ENCODE data around the gene CFAP97D1.

CFAP97D1 gene

GRCh38 chr17:43813386-43813785, 33.2 kb downstream of the CFAP97D1 start:
- no peaks in the 10 kb centered on the region for H3K79me2 ChIP-seq (ENCODE audit: insufficient read depth, low read length)
- no peaks in the 10 kb centered on the region for H3K27me3 ChIP-seq (ENCODE audit: insufficient read depth, low read length, poor library complexity, severe bottlenecking)
- H3K9me2 ChIP-seq (replicated peaks; ENCODE audit: low read depth, low read length) = no peaks in the 10 kb centered on the region
- no peaks in the 10 kb centered on the region for H3F3A ChIP-seq (ENCODE audit: low read depth)
- no peak overlapping the region for H3K9ac ChIP-seq (ENCODE audit: low read depth, low read length, poor library complexity, severe bottlenecking)
- no peaks in the 10 kb centered on the region for H4K20me1 ChIP-seq (ENCODE audit: insufficient read depth, low read length, poor library complexity, severe bottlenecking)
- no peak for TF ChIP-seq CTCF (conservative IDR thresholded peaks at IDR 0.05; ENCODE audit: low read length)
- H3K36me3 ChIP-seq (ENCODE audit: insufficient read depth, low read length) = no peaks in the 10 kb centered on the region
- H3K4me1 ChIP-seq (ENCODE audit: insufficient read depth, low read length, poor library complexity, severe bottlenecking) = no peaks in the 10 kb centered on the region
- no peaks in the 10 kb centered on the region for H3K9me3 ChIP-seq (ENCODE audit: insufficient read depth, low read depth, low read length)
- H3K4me3 ChIP-seq (ENCODE audit: low read length, poor library complexity, severe bottlenecking) = no peak overlapping the region
- H2AFZ ChIP-seq (ENCODE audit: low read length) = no peak overlapping the region
- H3K4me2 ChIP-seq (ENCODE audit: low read depth, low read length, poor library complexity, severe bottlenecking) = no peak overlapping the region

- no peaks in the 10 kb centered on the region for H3F3A ChIP-seq (ENCODE audit: low read depth)
- no peaks in the 10 kb centered on the region for H3K4me1 ChIP-seq (ENCODE audit: insufficient read depth, low read length, poor library complexity, severe bottlenecking)
- no peaks in the 10 kb centered on the region for H3K27me3 ChIP-seq (ENCODE audit: insufficient read depth, low read length, poor library complexity, severe bottlenecking)
- no peak overlapping the region for H2AFZ ChIP-seq (ENCODE audit: low read length)
- no peak overlapping the region for H3K4me2 ChIP-seq (ENCODE audit: low read depth, low read length, poor library complexity, severe bottlenecking)
- no peaks in the 10 kb centered on the region for H3K9me3 ChIP-seq (ENCODE audit: insufficient read depth, low read depth, low read length)
- no peak for TF ChIP-seq EZH2phosphoT487 (IDR thresholded peaks at IDR 0.05; ENCODE audit: borderline replicate concordance)
- TF ChIP-seq CTCF (conservative IDR thresholded peaks at IDR 0.05; ENCODE audit: low read length) = no peak
- H3K4me3 ChIP-seq (ENCODE audit: low read length, poor library complexity, severe bottlenecking) = no peak overlapping the region
- H4K20me1 ChIP-seq (ENCODE audit: insufficient read depth, low read length, poor library complexity, severe bottlenecking) = no peaks in the 10 kb centered on the region
- H3K9ac ChIP-seq (ENCODE audit: low read depth, low read length, poor library complexity, severe bottlenecking) = no peak overlapping the region
- H3K9me2 ChIP-seq (replicated peaks; ENCODE audit: low read depth, low read length) = no peaks in the 10 kb centered on the region
- H3K79me2 ChIP-seq (ENCODE audit: insufficient read depth, low read length) = no peaks in the 10 kb centered on the region
- no peaks in the 10 kb centered on the region for H3K36me3 ChIP-seq (ENCODE audit: insufficient read depth, low read length)
Measured at GRCh38 chr17:43814026-43814425, 33.8 kb downstream of the CFAP97D1 start.

GRCh38 chr17:43814714-43815113, 34.5 kb downstream of the CFAP97D1 start:
- Histone ChIP-seq H3K79me2 (ENCODE audit: insufficient read depth, low read length) (no peaks in the 10 kb centered on the region), H3K9me2 (replicated peaks; ENCODE audit: low read depth, low read length) (no peaks in the 10 kb centered on the region), H3K4me1 (ENCODE audit: insufficient read depth, low read length, poor library complexity, severe bottlenecking) (no peaks in the 10 kb centered on the region), H3K9ac (ENCODE audit: low read depth, low read length, poor library complexity, severe bottlenecking) (no peak overlapping the region), H3K9me3 (ENCODE audit: insufficient read depth, low read depth, low read length) (no peaks in the 10 kb centered on the region), H3K36me3 (ENCODE audit: insufficient read depth, low read length) (no peaks in the 10 kb centered on the region), H2AFZ (ENCODE audit: low read length) (no peak overlapping the region), H4K20me1 (ENCODE audit: insufficient read depth, low read length, poor library complexity, severe bottlenecking) (no peaks in the 10 kb centered on the region), H3K4me3 (ENCODE audit: low read length, poor library complexity, severe bottlenecking) (no peak overlapping the region), H3K27me3 (ENCODE audit: insufficient read depth, low read length, poor library complexity, severe bottlenecking) (no peaks in the 10 kb centered on the region), H3F3A (ENCODE audit: low read depth) (no peaks in the 10 kb centered on the region), H3K4me2 (ENCODE audit: low read depth, low read length, poor library complexity, severe bottlenecking) (no peak overlapping the region)
- TF ChIP-seq EZH2phosphoT487 (IDR thresholded peaks at IDR 0.05; ENCODE audit: borderline replicate concordance) = no peak
- TF ChIP-seq CTCF (conservative IDR thresholded peaks at IDR 0.05; ENCODE audit: low read length) = no peak

All from Loucy (cell line).